HCT116 (cell line): Measurements from ENCODE around the gene KIRREL3. TPM values are rescaled to one million over a fixed set of nuclear protein-coding genes. Genes with fewer than 3 reads are reported as not detected.

Source experiments
- ATAC-seq: fragments of 200-7000 bp; cut with Tn5 transposase; 2 replicates; pipeline ENCODE4 v1.9.1; 2020; ENCODE audit warnings: mild to moderate bottlenecking, moderate library complexity
- BruUV-seq: library from RNA; stranded (reverse); fragments of 400-500 nt; replicated peaks from 2 replicates; lab custom pipeline; 2021; lab: Mats Ljungman, UMichigan
- CTCF ChIA-PET: fragments of 300-600 bp; sonication (Branson Sonifier 250); formaldehyde crosslinking; loops from one replicate; lab custom pipeline; 2021; ENCODE audit warnings: antibody characterized with exemption; lab: Charles Lee
- POLR2A ChIA-PET: fragments of 300-600, 350-600 bp; sonication (Branson Sonifier 250); formaldehyde crosslinking; loops from one replicate; lab custom pipeline; 2021; ENCODE audit warnings: antibody characterized with exemption; lab: Charles Lee
- RAD21 ChIA-PET, 2 experiments: fragments of 300-600 bp; sonication (Branson Sonifier 250); formaldehyde crosslinking; loops; one replicate each; lab custom pipeline; 2023; ENCODE audit warnings: low total read pairs in 2 of 2; ENCODE audit not compliant: uncharacterized antibody in 2 of 2, unreplicated experiment in 2 of 2, low non-redundant PET in 1 of 2; lab: Charles Lee
- DNase-seq: peaks from one replicate; pipeline ENCODE4 v3.0.0-alpha.2; 2010; ENCODE audit warnings: low read depth, low spot score
- H2AFZ ChIP-seq: fragments of 200-600 bp; shearing (Covaris generic), sonication (generic); 2 replicates; pipeline ENCODE4 v1.6.1; 2017; ENCODE audit warnings: low read depth, mixed run types, mixed read lengths, antibody characterized with exemption, low read length; ENCODE audit not compliant: poor library complexity, severe bottlenecking
- H3K27ac ChIP-seq: 2 replicates; pipeline ENCODE4 v1.5.1; 2012; ENCODE audit warnings: low read depth, low read length
- H3K27me3 ChIP-seq: fragments of 200-600 bp; sonication (generic); 2 replicates; pipeline ENCODE4 v1.6.1; 2016; ENCODE audit warnings: mixed run types, low read length, mixed read lengths; ENCODE audit not compliant: insufficient read depth
- H3K36me3 ChIP-seq, 2 experiments: fragments of 200-500 bp in 1 of 2; fragments of 200-600 bp in 1 of 2; sonication (Bioruptor generic) in 1 of 2; sonication (generic) in 1 of 2; 2 replicates each; pipeline versions ENCODE4 v1.5.1 to v1.6.1; 2014 to 2016; ENCODE audit warnings: low read length in 2 of 2, inconsistent platforms in 1 of 2, mixed read lengths in 1 of 2, mixed run types in 1 of 2; ENCODE audit not compliant: insufficient read depth in 2 of 2, control insufficient read depth in 1 of 2
- H3K4me1 ChIP-seq, 2 experiments: fragments of 200-600 bp in 1 of 2; sonication (generic) in 1 of 2; 2 replicates each; pipeline versions ENCODE4 v1.5.1 to v1.6.1; 2012 to 2017; ENCODE audit warnings: low read length in 2 of 2, inconsistent platforms in 1 of 2, mild to moderate bottlenecking in 1 of 2, mixed read lengths in 1 of 2, mixed run types in 1 of 2, moderate library complexity in 1 of 2; ENCODE audit not compliant: insufficient read depth in 2 of 2, control insufficient read depth in 1 of 2
- H3K4me2 ChIP-seq: fragments of 200-600 bp; sonication (generic); 2 replicates; pipeline ENCODE4 v1.6.1; 2017; ENCODE audit warnings: mixed run types, low read length, mixed read lengths
- H3K4me3 ChIP-seq, 2 experiments: fragments of 200-600 bp in 1 of 2; sonication (generic) in 1 of 2; replicated peaks in 1 of 2; 2 replicates each; pipeline ENCODE4 v1.5.1; 2011 to 2016; ENCODE audit warnings: low read length in 2 of 2, control low read depth in 1 of 2, low read depth in 1 of 2, mild to moderate bottlenecking in 1 of 2, mixed read lengths in 1 of 2, mixed run types in 1 of 2
- H3K79me2 ChIP-seq: fragments of 200-600 bp; sonication (generic); 2 replicates; pipeline ENCODE4 v1.6.1; 2017; ENCODE audit warnings: mild to moderate bottlenecking, mixed run types, low read length, moderate library complexity, mixed read lengths; ENCODE audit not compliant: insufficient read depth
- H3K9ac ChIP-seq: fragments of 200-600 bp; sonication (generic); 2 replicates; pipeline ENCODE4 v1.6.1; 2016; ENCODE audit warnings: low read length, mixed read lengths
- H3K9me2 ChIP-seq: fragments of 200-600 bp; sonication (generic), shearing (Covaris generic); 2 replicates; pipeline ENCODE4 v1.6.1; 2017; ENCODE audit warnings: mixed run types, mild to moderate bottlenecking, moderate library complexity; ENCODE audit not compliant: insufficient read depth
- H3K9me3 ChIP-seq, 2 experiments: fragments of 200-500 bp in 1 of 2; fragments of 200-600 bp in 1 of 2; sonication (Bioruptor generic) in 1 of 2; sonication (generic) in 1 of 2; 2 replicates each; pipeline ENCODE4 v1.6.1; 2014 to 2017; ENCODE audit warnings: low read length in 2 of 2, mixed read lengths in 2 of 2, inconsistent platforms in 1 of 2, low read depth in 1 of 2, mild to moderate bottlenecking in 1 of 2, mixed run types in 1 of 2, moderate library complexity in 1 of 2; ENCODE audit not compliant: control insufficient read depth in 1 of 2, insufficient read depth in 1 of 2
- H4K20me1 ChIP-seq: fragments of 200-600 bp; sonication (generic), shearing (Covaris generic); 2 replicates; pipeline ENCODE4 v1.6.1; 2017; ENCODE audit warnings: mixed run types, mild to moderate bottlenecking, moderate library complexity; ENCODE audit not compliant: insufficient read depth
- CBX3 ChIP-seq: IDR thresholded peaks from 2 replicates; pipeline ENCODE4 v1.6.1; 2012; ENCODE audit warnings: low read depth
- EGR1 ChIP-seq: IDR thresholded peaks from 2 replicates; pipeline ENCODE4 v1.6.1; 2012; ENCODE audit warnings: low read depth
- EZH2 ChIP-seq: fragments of 200-600 bp; sonication (generic); IDR thresholded peaks from 2 replicates; pipeline ENCODE4 v1.6.1; 2017; ENCODE audit warnings: antibody characterized with exemption, mixed run types
- EZH2phosphoT487 ChIP-seq: fragments of 200-600 bp; IDR thresholded peaks from 2 replicates; pipeline ENCODE4 v1.6.1; 2018; ENCODE audit warnings: antibody characterized with exemption, borderline replicate concordance
- FOSL1 ChIP-seq: IDR thresholded peaks from 2 replicates; pipeline ENCODE4 v1.6.1; 2012; ENCODE audit warnings: low read depth
- POLR2A ChIP-seq: IDR thresholded peaks from 2 replicates; pipeline ENCODE4 v1.7.0; 2011; ENCODE audit warnings: borderline replicate concordance; ENCODE audit not compliant: insufficient read depth, insufficient read length; ENCODE audit errors: extremely low read depth
- RAD21 ChIP-seq: IDR thresholded peaks from 2 replicates; pipeline ENCODE4 v1.6.1; 2012; ENCODE audit warnings: low read depth, mild to moderate bottlenecking
- SP1 ChIP-seq: IDR thresholded peaks from 2 replicates; pipeline ENCODE4 v1.6.1; 2012; ENCODE audit warnings: low read depth
- SRF ChIP-seq: IDR thresholded peaks from 2 replicates; pipeline ENCODE4 v1.6.1; 2012; ENCODE audit warnings: low read depth
- YY1 ChIP-seq: IDR thresholded peaks from 2 replicates; pipeline ENCODE4 v1.6.1; 2011; ENCODE audit warnings: low read length, low read depth, moderate library complexity, mild to moderate bottlenecking; ENCODE audit not compliant: insufficient replicate concordance; ENCODE audit errors: extremely low read depth
- ZNF274 ChIP-seq: fragments of 200-500 bp; sonication (Bioruptor generic); IDR thresholded peaks from 2 replicates; pipeline ENCODE4 v1.6.1; 2014; ENCODE audit warnings: mild to moderate bottlenecking, low read depth, low read length, inconsistent platforms
- intact Hi-C: fragments of 100-400 bp; cut with micrococcal nuclease; formaldehyde crosslinking; loops from 2 replicates; pipeline ENCODE4 v1.10.0; 2022
- total RNA-seq: library from RNA; stranded (reverse); gene quantifications from one replicate; pipeline ENCODE4 v1.2.1, GENCODE V29; 2021; ENCODE audit not compliant: unreplicated experiment
- TF ChIP-seq, protein P1 (sequence below): IDR thresholded peaks from 2 replicates; pipeline ENCODE4 v1.6.1; 2011; ENCODE audit warnings: mild to moderate bottlenecking, low read length, moderate library complexity; ENCODE audit not compliant: insufficient replicate concordance; ENCODE audit errors: extremely low read depth
- TF ChIP-seq, protein P2 (sequence below): IDR thresholded peaks from 2 replicates; pipeline ENCODE4 v1.6.1; 2012; ENCODE audit warnings: low read depth
- TF ChIP-seq, protein P3 (sequence below): IDR thresholded peaks from 2 replicates; pipeline ENCODE4 v1.6.1; 2012
- TF ChIP-seq, protein P4 (sequence below): IDR thresholded peaks from 2 replicates; pipeline ENCODE4 v1.6.1; 2012

KIRREL3 gene
- total RNA-seq, 1 experiment from 2014 or later: not detected

DNA sequence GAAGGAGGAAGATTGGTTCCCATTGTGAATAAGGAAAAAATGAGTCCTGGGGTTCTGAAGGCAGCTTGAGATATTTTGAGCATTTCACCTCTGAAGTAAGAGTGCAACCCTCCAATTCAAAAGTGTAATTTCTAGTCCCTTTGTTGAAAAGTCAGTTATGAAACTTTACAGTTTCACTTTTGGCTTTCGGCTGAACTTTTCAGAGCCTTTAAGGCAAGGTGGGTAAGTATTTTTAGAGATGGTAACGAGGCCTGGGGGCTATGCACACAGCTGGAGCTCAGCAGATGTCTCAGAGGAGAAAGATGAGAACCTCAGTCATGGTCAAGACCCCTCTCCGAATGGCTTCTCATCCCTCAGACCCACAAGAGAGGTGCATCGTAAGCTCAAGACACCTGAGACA is 267.6 kb downstream of the KIRREL3 start:
- BruUV-seq: no TSS peak
- TF ChIP-seq, protein P1, sequence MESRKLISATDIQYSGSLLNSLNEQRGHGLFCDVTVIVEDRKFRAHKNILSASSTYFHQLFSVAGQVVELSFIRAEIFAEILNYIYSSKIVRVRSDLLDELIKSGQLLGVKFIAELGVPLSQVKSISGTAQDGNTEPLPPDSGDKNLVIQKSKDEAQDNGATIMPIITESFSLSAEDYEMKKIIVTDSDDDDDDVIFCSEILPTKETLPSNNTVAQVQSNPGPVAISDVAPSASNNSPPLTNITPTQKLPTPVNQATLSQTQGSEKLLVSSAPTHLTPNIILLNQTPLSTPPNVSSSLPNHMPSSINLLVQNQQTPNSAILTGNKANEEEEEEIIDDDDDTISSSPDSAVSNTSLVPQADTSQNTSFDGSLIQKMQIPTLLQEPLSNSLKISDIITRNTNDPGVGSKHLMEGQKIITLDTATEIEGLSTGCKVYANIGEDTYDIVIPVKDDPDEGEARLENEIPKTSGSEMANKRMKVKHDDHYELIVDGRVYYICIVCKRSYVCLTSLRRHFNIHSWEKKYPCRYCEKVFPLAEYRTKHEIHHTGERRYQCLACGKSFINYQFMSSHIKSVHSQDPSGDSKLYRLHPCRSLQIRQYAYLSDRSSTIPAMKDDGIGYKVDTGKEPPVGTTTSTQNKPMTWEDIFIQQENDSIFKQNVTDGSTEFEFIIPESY: no peak
- TF ChIP-seq ZNF274: no peak
- no peak for TF ChIP-seq EGR1
- no peak for TF ChIP-seq RAD21
- no peak for TF ChIP-seq POLR2A
- TF ChIP-seq, protein P2, sequence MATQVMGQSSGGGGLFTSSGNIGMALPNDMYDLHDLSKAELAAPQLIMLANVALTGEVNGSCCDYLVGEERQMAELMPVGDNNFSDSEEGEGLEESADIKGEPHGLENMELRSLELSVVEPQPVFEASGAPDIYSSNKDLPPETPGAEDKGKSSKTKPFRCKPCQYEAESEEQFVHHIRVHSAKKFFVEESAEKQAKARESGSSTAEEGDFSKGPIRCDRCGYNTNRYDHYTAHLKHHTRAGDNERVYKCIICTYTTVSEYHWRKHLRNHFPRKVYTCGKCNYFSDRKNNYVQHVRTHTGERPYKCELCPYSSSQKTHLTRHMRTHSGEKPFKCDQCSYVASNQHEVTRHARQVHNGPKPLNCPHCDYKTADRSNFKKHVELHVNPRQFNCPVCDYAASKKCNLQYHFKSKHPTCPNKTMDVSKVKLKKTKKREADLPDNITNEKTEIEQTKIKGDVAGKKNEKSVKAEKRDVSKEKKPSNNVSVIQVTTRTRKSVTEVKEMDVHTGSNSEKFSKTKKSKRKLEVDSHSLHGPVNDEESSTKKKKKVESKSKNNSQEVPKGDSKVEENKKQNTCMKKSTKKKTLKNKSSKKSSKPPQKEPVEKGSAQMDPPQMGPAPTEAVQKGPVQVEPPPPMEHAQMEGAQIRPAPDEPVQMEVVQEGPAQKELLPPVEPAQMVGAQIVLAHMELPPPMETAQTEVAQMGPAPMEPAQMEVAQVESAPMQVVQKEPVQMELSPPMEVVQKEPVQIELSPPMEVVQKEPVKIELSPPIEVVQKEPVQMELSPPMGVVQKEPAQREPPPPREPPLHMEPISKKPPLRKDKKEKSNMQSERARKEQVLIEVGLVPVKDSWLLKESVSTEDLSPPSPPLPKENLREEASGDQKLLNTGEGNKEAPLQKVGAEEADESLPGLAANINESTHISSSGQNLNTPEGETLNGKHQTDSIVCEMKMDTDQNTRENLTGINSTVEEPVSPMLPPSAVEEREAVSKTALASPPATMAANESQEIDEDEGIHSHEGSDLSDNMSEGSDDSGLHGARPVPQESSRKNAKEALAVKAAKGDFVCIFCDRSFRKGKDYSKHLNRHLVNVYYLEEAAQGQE: no peak
- TF ChIP-seq SRF: no peak
- TF ChIP-seq, protein P3, sequence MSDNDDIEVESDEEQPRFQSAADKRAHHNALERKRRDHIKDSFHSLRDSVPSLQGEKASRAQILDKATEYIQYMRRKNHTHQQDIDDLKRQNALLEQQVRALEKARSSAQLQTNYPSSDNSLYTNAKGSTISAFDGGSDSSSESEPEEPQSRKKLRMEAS: no peak
- no peak for TF ChIP-seq SP1
- TF ChIP-seq EZH2phosphoT487: no peak
- TF ChIP-seq CBX3: no peak
- TF ChIP-seq, protein P4, sequence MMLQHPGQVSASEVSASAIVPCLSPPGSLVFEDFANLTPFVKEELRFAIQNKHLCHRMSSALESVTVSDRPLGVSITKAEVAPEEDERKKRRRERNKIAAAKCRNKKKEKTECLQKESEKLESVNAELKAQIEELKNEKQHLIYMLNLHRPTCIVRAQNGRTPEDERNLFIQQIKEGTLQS: no peak
- TF ChIP-seq YY1: no peak
- no peak for TF ChIP-seq FOSL1
- no peak for TF ChIP-seq EZH2
- TF ChIP-seq, all 23 proteins: peak for 0
- H3K9ac ChIP-seq: no peak overlapping the region
- H3K4me2 ChIP-seq: no peak overlapping the region
- ChIA-PET RAD21 (no interaction called here), CTCF (no interaction called here), POLR2A (no interaction called here)
- no peaks in the 10 kb centered on the region for H3K9me3 ChIP-seq
- no peaks in the 10 kb centered on the region for H3K4me1 ChIP-seq
- no peak for DNase-seq
- H3K36me3 ChIP-seq: no peaks in the 10 kb centered on the region
- ATAC-seq: no peak
- no peaks in the 10 kb centered on the region for H3K79me2 ChIP-seq
- no peak overlapping the region for H3K27ac ChIP-seq
- no peak overlapping the region for H2AFZ ChIP-seq
- peaks cover 51% of the 10 kb centered on the region for H3K27me3 ChIP-seq
- H4K20me1 ChIP-seq: no peaks in the 10 kb centered on the region
- no peaks in the 10 kb centered on the region for H3K9me2 ChIP-seq
- H3K4me3 ChIP-seq: no peak overlapping the region
- intact Hi-C loops: no loop called here
